GM18858 (cell line): ENCODE results near the gene XRCC5.
A peak's percentile ranks its signal among the peaks of the same experiment; 100 is the strongest.
"Not testable (repeated sequence)": the region's sequence is repeated elsewhere in the genome, so short reads cannot be mapped to it uniquely, and the experiment has no call there.

ENCODE experiments used
- ATAC-seq: cut with Tn5 transposase; IDR thresholded peaks from one replicate; pipeline ENCODE4 v1.9.1; 2021; ENCODE audit not compliant: unreplicated experiment

XRCC5 gene

DNA sequence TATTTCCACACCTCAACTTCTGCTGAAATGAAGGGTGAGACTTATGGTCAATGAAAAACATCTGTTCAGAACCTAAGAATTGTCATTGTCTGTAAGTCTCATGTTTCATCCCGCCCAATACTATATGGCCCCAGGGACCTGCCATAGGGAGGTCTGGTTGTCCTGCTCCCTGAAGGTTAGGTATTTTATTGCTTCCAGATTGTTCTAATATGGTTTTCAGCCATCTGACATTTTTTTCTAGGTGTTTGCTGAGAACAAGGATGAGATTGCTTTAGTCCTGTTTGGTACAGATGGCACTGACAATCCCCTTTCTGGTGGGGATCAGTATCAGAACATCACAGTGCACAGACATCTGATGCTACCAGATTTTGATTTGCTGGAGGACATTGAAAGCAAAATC, 7.3 kb downstream of the XRCC5 start:
- no peak for ATAC-seq

DNA sequence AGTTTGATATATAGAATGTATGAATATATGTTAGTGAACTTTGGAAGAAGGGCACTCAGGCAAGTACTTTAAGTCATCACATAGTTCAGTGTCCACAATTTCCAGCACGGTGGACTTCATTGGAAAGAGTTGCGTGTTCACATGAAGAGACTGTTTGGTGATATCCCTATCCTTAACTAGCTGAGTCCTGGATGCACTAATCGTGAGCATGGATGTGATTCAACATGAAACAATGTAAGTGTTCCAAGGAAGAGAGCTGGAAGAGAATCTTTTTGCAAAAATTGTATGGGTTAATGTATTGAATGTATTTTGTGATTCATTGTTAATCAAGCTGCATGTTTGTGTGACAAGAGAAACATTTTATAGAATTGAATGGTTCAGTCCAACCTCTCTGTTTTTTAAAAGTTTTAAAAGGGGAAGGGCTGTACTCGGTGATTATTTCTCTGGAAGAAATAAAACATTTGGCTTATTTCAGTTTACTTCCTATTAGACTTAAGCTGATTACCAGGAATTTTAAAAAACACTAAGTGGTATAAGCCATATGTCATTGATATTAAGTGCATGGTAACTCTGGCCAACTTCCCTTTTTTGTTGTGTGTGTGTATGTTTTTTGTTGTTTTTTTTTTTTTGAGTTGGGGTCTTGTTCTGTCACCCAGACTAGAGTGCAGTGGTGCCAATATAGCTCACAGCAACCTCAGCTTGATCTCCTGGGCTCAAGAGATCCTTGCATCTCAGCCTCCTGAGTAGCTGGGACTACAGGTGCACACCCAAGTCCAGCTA, 8.6 kb downstream of the XRCC5 start:
- no peak for ATAC-seq

DNA sequence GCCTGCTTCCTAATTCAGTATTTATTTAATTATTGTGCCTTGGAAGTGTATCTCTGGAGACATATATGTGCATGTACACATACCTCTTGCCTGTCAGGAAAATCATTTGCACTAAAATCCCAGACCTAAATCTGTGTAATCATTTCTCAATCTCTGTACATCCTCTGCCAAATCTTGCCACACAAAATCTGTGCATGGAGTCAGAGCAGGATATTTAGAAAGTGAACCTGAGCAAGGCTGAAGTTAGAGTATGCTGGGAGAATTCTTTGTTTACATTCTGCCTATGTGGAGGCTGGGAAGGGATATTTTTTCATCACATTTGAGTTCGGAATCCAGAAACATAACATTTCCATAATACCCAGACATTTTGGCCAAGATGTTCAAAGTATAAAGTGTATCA, 9.3 kb downstream of the XRCC5 start:
- ATAC-seq: no peak

DNA sequence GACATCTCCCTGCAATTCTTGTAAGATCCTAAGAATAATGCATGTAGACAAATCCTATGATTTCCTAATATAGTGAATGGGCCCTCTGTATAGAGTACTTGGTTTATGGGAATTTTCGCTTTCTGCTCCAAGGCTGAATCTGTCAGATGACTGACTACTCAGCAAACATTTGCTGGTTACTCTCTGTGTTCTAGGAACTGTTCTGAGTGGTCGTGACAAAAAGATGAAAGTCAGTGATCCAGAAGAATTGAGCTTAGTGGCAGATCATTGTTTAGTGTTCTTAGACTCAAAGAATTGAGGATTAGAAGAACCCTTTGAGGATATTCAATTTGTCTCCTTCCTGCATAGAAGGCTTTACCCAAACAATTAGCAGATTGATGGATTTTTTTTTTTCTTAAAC, 10.0 kb downstream of the XRCC5 start:
- ATAC-seq: no peak

DNA sequence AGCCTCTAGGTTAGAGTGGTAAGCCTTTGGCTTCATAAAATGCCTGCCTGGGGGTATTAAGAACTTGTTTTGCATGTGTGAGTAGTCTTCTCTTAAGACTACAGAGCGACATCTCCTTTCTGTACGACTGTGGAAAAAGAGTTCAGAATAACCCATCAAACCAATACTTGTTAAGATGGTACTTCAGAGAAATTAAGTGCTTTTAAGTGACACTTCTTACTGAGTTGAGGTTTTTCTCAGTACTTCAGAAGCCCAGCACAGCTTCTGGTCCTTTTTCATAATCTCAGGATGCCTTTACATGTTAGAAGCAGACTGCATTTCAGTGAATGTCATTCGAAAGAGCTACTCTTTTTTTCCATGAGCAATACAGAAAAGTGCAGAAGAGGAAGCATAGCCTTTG, 10.8 kb downstream of the XRCC5 start:
- no peak for ATAC-seq

DNA sequence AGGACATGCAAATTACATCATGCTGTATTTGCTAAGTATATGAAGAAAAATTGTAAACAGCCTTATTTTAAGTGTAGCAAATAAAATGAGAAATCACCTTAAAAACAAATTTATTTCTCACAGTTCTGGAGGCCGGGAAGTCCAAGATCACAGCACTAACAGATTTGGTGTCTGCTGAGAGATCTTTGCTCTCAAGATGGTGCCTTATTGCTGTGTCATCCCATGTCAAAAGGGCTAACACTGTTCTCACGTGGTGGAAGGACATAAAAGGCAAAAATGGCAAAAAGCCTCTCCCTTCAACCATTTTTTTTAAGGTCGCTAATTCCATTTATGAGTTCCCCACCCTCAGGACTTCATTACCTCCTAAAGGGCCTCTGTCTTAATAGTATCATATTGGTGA, 12.1 kb downstream of the XRCC5 start:
- ATAC-seq: no peak

DNA sequence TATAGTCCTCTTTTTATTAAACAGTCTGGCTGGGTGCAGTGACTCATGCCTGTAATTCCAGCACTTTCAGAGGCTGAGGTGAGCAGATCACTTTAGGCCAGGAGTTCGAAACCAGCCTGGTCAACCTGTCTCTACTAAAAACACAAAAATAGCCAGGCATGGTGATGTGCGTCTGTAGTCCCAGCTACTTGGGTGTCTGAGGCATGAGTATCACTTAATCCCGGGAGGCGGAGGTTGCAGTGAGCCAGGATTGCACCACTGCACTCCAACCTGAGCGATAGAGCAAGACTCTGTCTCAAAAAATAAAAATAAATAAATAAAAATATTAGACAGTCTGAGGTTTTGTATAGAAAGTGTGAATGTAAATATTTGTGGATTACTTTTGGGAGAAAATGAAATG, 17.8 kb downstream of the XRCC5 start:
- ATAC-seq: no peak

DNA sequence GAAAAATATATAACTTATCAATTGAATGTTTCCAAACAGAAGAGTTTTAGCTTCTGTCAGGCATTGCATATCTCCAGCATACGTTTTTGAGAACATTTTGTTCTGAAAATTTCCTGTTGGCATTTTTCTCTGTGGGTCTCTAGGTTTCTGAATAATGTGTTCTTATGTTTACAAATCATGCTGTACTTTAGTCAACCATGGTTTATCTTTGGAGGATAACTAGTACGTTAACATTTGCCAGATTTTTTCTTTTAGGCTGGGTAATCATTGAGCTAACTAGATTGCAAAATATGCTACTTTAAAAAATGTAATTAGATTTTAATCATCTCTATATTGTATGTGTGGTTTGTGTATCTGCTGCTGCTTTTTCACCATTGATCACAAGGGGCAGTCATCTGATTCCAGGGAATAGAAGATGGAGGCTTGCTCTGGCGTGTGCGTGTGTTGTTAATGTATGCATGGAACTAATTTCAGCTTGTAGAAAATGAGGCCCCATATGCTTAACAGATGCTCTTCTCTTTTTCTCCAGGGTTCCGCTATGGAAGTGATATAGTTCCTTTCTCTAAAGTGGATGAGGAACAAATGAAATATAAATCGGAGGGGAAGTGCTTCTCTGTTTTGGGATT, 21.3 kb downstream of the XRCC5 start:
- ATAC-seq: no peak

DNA sequence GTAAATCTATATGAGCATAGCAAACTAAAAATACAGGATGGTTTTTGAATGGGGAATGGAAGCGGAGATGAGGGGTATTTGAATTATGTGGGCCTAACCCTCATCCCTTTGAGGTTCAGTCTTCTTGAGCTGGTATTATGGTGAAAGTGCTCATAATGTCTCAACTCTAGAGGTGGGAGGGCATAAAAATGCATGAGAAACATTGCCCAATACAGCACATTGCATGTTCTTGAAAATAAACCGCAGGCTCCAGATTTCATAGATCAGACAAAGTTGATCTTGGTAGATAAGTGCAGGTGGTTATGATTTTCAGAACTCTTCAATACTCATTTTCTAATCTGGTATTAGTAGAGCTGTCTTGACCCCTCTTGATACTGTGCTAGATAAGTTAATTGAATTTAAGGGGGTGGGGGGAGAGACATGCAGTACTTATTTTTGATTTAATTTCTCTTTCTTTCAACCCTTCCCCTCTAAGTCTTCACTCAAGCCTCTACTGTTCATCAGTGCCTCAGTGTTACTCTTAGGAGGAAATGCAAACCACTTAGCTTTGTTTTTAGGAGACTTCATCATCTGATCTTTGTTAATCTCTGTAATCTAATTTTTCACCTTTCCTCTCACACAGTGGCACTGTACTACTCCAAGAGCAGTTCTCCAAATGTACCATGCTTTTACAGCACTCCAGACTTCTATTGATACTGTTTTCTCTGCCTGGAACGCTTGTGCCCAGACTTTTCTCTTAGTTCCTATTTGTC, 22.2 kb downstream of the XRCC5 start:
- no peak for ATAC-seq

DNA sequence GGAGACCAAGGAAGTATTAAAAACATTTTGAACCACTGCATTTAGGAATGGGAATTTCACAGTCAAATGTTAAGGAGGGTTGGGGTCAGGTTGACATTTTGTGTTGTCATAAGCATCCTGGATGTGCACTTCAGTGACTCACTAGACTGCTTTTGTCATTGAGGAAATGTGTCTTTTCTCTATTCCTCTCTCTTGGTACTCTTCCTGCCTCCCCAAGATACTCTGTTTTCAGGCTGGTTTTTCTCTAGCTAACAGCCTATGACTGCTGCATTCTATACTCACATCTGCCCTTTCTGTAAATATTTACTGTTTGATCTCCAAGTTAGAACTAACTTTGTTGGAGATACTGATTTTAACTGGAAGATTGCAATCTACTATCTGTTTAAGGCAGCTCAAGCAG, 23.4 kb downstream of the XRCC5 start:
- ATAC-seq: no peak

DNA sequence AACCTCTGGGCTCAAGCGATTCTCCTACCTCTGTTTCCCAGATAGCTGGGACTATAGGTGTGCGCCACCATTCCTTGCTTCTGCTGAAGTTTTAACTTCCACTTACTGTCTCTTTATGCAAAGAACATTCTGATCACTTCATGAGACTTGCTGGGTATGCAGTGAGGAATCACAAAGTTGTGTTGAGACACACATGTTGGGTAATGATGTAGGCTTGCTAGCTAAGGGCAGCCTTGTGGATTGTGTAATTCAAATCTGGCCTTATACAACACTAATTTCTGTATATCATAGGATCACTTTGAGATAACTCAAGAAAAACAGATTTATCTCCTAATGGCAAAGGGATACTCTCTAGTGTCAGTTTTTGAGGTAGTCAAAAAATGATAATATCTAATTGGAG, 24.2 kb downstream of the XRCC5 start:
- ATAC-seq: no peak

DNA sequence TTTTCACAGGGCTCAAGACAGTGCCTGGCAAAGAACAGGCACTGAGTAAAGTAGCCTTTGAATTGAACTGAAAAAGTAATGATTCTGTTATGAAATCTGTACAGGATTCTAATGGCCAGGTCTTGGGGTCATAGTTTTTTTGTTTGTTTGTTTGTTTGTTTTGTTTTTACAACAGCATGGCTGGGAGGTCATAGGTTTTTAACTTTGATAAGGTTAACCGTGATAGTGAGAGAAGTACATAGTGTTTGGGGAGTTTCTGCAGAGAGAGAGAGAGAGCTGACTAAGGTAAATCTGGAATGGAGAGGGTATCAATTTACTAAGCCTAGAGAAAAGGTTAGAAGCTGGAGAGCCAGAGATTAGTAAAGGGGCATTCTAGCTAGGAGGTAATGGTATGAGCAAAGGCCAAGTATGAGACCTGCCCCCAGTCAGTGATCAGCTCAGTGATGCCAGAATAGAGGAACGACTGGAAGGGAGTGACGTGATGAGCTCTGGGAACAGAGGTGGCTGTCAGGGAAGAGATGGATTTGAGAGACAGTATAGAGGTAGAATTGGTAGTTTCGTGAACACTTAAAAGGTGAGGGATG, 25.9 kb downstream of the XRCC5 start:
- no peak for ATAC-seq

DNA sequence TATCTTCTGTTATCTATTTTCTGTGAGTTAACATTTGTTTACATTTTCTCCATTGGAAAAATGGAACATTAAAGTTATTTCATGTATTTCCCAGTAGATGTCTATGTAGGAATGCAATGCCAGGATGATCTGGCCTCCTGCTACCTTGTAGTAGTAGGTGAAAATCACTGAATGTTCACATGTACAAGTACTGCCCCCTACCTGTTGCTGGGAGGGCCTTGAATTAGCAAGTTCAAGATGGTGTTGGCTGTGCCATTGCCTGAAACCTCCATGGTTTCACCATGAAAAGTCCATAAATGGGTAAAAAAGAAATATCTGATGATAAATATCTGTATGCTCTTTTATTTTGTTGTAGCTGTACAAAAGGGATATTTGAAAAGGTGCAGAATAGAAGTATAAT, 30.7 kb downstream of the XRCC5 start:
- no peak for ATAC-seq

DNA sequence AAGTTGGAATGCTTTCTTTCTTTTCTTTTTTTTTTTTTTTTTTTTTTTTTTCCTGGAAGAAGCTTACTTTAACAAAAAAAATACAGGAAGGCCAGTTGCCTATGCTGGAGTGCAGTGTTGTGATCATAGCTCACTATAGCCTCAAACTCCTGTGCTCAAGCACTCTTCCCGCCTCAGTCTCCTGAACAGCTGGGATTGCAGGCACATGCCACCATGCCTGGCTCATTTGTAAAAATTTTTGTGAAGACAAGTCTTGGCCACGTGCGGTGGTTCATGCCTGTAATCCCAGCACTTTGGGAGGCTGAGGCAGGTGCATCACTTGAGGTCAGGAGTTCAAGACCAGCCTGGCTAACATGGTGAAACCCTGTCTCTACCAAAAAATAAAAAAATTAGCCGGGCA, 32.4 kb downstream of the XRCC5 start:
- ATAC-seq: not testable (repeated sequence)

DNA sequence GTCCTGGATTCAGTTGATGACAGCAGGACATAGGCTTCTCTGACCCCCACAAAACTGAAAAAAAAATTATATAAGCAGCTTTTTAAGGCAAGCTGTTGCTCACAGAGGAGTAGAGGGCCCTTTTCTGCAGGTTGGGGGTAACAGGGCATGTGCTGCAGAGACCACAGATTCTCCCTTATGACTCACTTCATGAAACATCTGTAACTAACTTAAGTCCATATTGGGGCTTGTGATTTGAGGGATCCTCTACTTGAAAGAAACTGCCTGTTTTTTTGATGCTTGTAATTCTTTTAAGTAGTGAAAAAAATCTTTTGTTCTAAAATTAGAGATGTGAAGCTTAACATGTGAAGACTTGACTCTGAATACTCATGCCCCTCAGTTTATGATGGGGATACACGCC, 33.4 kb downstream of the XRCC5 start:
- ATAC-seq: peak; percentile 99

DNA sequence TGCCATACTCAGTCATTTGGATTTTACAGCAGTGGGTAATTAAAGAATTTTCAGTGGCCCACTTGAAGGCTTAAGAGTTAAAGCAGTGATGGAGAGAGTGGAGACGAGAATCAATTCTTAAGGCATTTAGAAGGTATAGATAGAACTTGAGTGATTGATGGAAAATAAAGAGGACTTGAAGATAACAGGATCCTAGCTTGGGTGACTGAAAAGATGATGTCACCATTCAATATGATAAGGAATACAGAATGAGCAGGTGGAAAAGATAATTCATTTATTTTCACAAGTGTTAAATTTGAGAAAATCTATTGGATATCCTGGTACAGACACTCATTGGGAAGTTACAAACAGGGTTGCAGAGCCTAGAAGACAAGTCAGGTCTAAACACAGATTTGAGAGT, 35.2 kb downstream of the XRCC5 start:
- ATAC-seq: no peak

DNA sequence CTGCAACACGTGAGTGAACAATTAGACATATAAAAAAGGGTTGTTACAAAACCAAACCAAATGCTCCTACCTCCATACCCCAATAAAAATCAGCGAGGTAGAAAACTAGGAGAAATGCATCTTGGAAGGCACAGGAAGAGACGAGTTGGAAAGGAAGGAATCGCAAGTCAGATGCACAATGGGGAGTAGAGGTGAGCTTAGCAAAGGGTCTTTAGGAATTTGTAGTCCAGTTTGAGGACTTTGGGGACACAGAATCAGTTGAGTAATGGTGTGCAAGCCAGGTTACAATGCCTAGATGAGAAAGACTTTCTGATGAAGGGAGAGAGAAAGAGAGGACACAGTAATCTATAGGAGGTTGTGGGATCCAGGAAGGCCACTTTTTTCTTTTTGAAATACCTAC, 35.7 kb downstream of the XRCC5 start:
- no peak for ATAC-seq

DNA sequence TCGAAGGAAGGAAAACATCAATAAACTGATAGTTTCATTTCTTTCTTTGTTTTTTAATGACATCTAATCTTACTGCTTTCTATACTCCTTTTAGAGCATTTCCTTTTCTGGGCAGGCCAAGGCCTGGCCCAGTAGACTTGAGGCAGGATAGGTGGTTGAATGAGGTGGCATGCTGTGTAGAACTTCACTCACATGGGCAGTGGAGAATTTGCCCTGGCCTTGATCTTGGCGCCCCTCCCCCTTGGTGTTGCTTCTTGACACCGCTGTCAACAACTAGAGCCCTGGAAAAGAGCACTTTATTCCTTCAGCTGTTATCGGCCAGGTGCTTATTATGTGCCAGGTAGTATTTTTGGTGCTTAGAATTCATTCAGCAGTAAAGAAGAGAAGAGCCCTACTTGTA, 37.4 kb downstream of the XRCC5 start:
- ATAC-seq: no peak

DNA sequence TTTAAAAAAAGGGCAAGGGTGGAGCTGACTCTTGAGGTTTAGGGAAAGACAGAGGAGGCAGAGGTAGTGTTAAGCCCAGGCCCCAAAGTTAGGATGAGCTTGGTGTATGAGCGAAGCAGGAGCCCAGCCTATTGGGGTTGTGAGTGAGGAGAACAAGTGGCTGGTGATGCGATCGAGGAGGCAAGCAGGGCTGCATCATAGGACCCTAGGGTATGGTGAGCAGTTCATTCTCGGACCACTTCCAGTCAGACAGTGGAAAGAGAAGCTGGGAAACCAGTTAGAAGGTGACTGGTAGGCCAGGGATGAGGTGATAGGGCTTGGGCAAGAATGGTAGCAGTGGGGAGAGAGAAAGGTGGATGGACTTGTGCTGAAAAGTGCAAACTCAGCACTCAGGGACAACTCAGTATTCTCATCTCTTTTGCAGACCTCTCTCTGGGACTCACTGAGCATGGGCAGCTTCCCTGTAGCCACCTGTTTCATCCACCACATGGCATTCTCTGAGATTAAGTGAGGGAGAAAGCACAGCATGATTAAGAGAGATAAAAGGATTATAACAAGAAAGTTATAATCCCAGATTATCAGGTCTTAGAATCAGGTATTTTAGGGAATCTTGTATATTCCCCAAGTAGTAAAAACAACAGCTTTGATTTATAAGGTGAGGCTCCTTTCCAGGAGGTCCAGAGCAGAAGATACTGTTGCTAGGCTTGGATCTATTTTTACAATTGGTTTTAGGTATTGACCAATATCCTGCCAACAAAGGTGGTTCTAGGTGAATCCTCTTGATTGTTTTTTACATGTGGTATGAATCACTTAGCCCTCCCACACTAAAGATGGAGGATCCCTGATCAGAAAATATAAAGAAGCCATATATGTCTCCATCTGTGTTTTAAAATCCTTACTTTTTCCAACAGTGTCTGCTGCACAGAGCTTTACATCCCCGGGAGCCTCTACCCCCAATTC, 38.3 kb downstream of the XRCC5 start:
- no peak for ATAC-seq

DNA sequence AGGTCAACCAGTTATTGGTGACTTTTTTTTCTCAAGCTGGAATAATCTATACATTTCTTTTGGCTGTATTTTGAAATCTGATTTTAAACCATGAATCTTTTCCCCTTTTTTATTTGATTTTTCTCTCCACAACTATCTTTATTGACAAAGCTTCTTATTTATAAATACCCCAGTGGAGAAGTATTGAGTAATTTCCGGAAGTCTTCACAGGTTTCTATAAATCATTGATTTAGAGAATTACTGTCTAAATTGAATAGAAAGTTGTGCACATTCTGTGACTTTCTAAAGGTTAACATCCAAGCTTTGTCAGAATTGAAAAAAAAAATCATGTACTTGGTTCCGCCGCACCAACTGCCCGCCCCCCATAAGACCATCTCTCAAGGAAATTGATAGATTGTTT, 39.8 kb downstream of the XRCC5 start:
- ATAC-seq: no peak

DNA sequence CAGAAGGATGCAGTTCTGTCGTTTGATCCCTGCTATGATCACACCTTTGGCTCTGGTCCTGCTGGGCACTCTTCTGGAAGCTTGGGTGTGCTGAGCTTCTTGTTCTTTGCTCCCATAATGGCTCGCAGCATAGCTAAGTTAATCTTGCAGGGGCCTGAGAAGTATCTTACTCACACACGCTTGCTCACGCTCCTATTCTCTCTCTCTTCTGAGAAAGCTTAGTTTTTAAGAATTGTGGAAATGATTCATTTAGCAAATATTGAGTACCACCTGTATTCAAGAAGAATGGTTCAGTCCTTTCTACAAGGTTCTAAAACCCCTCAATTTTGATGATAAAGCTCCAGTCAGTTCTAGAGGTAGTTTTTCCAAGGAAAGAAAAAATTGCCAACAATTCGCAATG, 40.6 kb downstream of the XRCC5 start:
- no peak for ATAC-seq
